ENCODE results near the gene KRTAP20-2. TPM values are rescaled to one million over a fixed set of nuclear protein-coding genes. Genes with fewer than 3 reads are reported as not detected.

The KRTAP20-2 gene
- total and polyA plus RNA-seq, 12 donors: not detected

DNA sequence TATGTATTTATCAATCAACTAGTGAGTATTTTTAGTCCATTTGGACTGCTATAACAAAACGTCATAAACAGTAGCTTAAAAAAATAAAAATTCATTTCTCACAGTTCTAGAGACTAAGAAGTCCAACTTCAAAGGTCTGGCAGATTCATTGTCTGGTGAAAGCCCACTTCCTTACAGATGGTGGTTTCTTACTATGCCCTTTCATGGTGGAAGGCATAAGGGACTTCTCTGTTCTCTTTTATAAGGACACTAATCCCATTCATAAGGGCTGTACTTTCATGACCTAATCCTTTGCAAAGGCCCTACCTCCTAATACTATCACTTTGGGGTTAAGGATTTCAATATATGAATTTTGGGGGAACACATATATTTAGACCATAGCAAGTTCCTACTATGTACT, 45.6 kb downstream of the KRTAP20-2 start:
- DNase-seq: no peak
- Histone ChIP-seq H3K27ac (no peak overlapping the region), H3K36me3 (replicated peaks in 1 of 2) (no peaks in the 10 kb centered on the region), H3K4me3 (no peak overlapping the region), H3K27me3 (no peaks in the 10 kb centered on the region), H3K4me1 (replicated peaks in 1 of 2) (no peaks in the 10 kb centered on the region), H3K9me3 (replicated peaks in 1 of 3) (no peaks in the 10 kb centered on the region)
- WGBS, 4 donors: 30 to 59% (median 37%) methylated on average over 1 of the region's 1 CpG
- TF ChIP-seq, protein P1, sequence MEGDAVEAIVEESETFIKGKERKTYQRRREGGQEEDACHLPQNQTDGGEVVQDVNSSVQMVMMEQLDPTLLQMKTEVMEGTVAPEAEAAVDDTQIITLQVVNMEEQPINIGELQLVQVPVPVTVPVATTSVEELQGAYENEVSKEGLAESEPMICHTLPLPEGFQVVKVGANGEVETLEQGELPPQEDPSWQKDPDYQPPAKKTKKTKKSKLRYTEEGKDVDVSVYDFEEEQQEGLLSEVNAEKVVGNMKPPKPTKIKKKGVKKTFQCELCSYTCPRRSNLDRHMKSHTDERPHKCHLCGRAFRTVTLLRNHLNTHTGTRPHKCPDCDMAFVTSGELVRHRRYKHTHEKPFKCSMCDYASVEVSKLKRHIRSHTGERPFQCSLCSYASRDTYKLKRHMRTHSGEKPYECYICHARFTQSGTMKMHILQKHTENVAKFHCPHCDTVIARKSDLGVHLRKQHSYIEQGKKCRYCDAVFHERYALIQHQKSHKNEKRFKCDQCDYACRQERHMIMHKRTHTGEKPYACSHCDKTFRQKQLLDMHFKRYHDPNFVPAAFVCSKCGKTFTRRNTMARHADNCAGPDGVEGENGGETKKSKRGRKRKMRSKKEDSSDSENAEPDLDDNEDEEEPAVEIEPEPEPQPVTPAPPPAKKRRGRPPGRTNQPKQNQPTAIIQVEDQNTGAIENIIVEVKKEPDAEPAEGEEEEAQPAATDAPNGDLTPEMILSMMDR (IDR thresholded peaks at IDR 0.05): no peak
- no peak for TF ChIP-seq POLR2A (IDR thresholded peaks at IDR 0.05)
- intact Hi-C loops (cut with DNase I): no loop called here

GRCh38 chr21:30684506-30684905, 49.5 kb downstream of the KRTAP20-2 start:
- intact Hi-C loops (cut with DNase I): no loop called here
- 64 to 72% (median 69%) methylated on average over 6 of the region's 6 CpGs for WGBS, 4 donors
- H3K4me3 ChIP-seq: no peak overlapping the region
- no peak overlapping the region for H3K27ac ChIP-seq
- TF ChIP-seq POLR2A (IDR thresholded peaks at IDR 0.05): no peak
- TF ChIP-seq, protein P1 (IDR thresholded peaks at IDR 0.05): no peak
- H3K36me3 ChIP-seq (replicated peaks in 1 of 2): no peaks in the 10 kb centered on the region
- no peaks in the 10 kb centered on the region for H3K27me3 ChIP-seq
- DNase-seq: no peak
- no peaks in the 10 kb centered on the region for H3K9me3 ChIP-seq (replicated peaks in 1 of 3)
- no peaks in the 10 kb centered on the region for H3K4me1 ChIP-seq (replicated peaks in 1 of 2)

Small RNA genes lying within 50 kb of the gene (small RNA-seq; reads per million reads assigned to genes)
- gene KRTAP20-1 (0 reads per million in 2 donors), gene KRTAP20-3 (0 reads per million in 2 donors), gene KRTAP20-4 (0 reads per million in 2 donors), gene KRTAP22-1 (0 reads per million in 2 donors), gene KRTAP22-2 (0 reads per million in 2 donors)

Other genes with a start within 250 kb of the KRTAP20-2 start
- not detected for gene KRTAP13-1, start 239.2 kb upstream of the KRTAP20-2 start, total RNA-seq
- gene KRTAP13-1, start 239.2 kb upstream of the KRTAP20-2 start, polyA plus RNA-seq: not detected
- gene KRTAP13-3, start 209.3 kb upstream of the KRTAP20-2 start, total RNA-seq: not detected
- gene KRTAP13-3, start 209.3 kb upstream of the KRTAP20-2 start, polyA plus RNA-seq: not detected
- not detected for gene KRTAP13-4, start 205.0 kb upstream of the KRTAP20-2 start, total RNA-seq
- gene KRTAP13-4, start 205.0 kb upstream of the KRTAP20-2 start, polyA plus RNA-seq: not detected
- gene KRTAP15-1, start 194.9 kb upstream of the KRTAP20-2 start, total RNA-seq: not detected
- gene KRTAP15-1, start 194.9 kb upstream of the KRTAP20-2 start, polyA plus RNA-seq: not detected
- not detected for gene KRTAP19-1, start 154.8 kb upstream of the KRTAP20-2 start, total RNA-seq
- gene KRTAP19-1, start 154.8 kb upstream of the KRTAP20-2 start, polyA plus RNA-seq: not detected
- gene KRTAP19-2, start 147.8 kb upstream of the KRTAP20-2 start, total RNA-seq: not detected
- not detected for gene KRTAP19-2, start 147.8 kb upstream of the KRTAP20-2 start, polyA plus RNA-seq
- not detected for gene KRTAP19-3, start 143.2 kb upstream of the KRTAP20-2 start, total RNA-seq
- not detected for gene KRTAP19-3, start 143.2 kb upstream of the KRTAP20-2 start, polyA plus RNA-seq
- not detected for gene KRTAP19-4, start 138.0 kb upstream of the KRTAP20-2 start, total RNA-seq
- not detected for gene KRTAP19-4, start 138.0 kb upstream of the KRTAP20-2 start, polyA plus RNA-seq
- not detected for gene KRTAP19-5, start 133.1 kb upstream of the KRTAP20-2 start, total RNA-seq
- not detected for gene KRTAP19-5, start 133.1 kb upstream of the KRTAP20-2 start, polyA plus RNA-seq
- gene KRTAP19-6, start 93.3 kb upstream of the KRTAP20-2 start, total RNA-seq: not detected
- not detected for gene KRTAP19-6, start 93.3 kb upstream of the KRTAP20-2 start, polyA plus RNA-seq
- not detected for gene KRTAP19-7, start 73.9 kb upstream of the KRTAP20-2 start, total RNA-seq
- not detected for gene KRTAP19-7, start 73.9 kb upstream of the KRTAP20-2 start, polyA plus RNA-seq
- gene KRTAP22-2, start 44.8 kb upstream of the KRTAP20-2 start, total RNA-seq: not detected
- gene KRTAP22-2, start 44.8 kb upstream of the KRTAP20-2 start, polyA plus RNA-seq: not detected
- not detected for gene KRTAP6-3, start 42.8 kb upstream of the KRTAP20-2 start, total RNA-seq
- not detected for gene KRTAP6-3, start 42.8 kb upstream of the KRTAP20-2 start, polyA plus RNA-seq
- not detected for gene KRTAP6-2, start 36.3 kb upstream of the KRTAP20-2 start, total RNA-seq
- gene KRTAP6-2, start 36.3 kb upstream of the KRTAP20-2 start, polyA plus RNA-seq: not detected
- gene KRTAP22-1, start 34.1 kb upstream of the KRTAP20-2 start, total RNA-seq: not detected
- gene KRTAP22-1, start 34.1 kb upstream of the KRTAP20-2 start, polyA plus RNA-seq: not detected
- gene KRTAP6-1, start 21.3 kb upstream of the KRTAP20-2 start, total RNA-seq: not detected
- gene KRTAP6-1, start 21.3 kb upstream of the KRTAP20-2 start, polyA plus RNA-seq: not detected
- not detected for gene KRTAP20-1, start 18.8 kb upstream of the KRTAP20-2 start, total RNA-seq
- gene KRTAP20-1, start 18.8 kb upstream of the KRTAP20-2 start, polyA plus RNA-seq: not detected
- not detected for gene KRTAP20-4, start 14.6 kb upstream of the KRTAP20-2 start, total RNA-seq
- not detected for gene KRTAP20-4, start 14.6 kb upstream of the KRTAP20-2 start, polyA plus RNA-seq
- not detected for gene KRTAP20-3, start 7.7 kb downstream of the KRTAP20-2 start, total RNA-seq
- gene KRTAP20-3, start 7.7 kb downstream of the KRTAP20-2 start, polyA plus RNA-seq: not detected
- gene KRTAP21-3, start 83.6 kb downstream of the KRTAP20-2 start, total RNA-seq: not detected
- not detected for gene KRTAP21-3, start 83.6 kb downstream of the KRTAP20-2 start, polyA plus RNA-seq
- gene KRTAP21-2, start 112.1 kb downstream of the KRTAP20-2 start, total RNA-seq: not detected
- not detected for gene KRTAP21-2, start 112.1 kb downstream of the KRTAP20-2 start, polyA plus RNA-seq
- not detected for gene KRTAP21-1, start 120.2 kb downstream of the KRTAP20-2 start, total RNA-seq
- gene KRTAP21-1, start 120.2 kb downstream of the KRTAP20-2 start, polyA plus RNA-seq: not detected
- not detected for gene KRTAP8-1, start 178.1 kb downstream of the KRTAP20-2 start, total RNA-seq
- not detected for gene KRTAP8-1, start 178.1 kb downstream of the KRTAP20-2 start, polyA plus RNA-seq
- not detected for gene KRTAP7-1, start 194.6 kb downstream of the KRTAP20-2 start, total RNA-seq
- not detected for gene KRTAP7-1, start 194.6 kb downstream of the KRTAP20-2 start, polyA plus RNA-seq
- gene KRTAP11-1, start 246.4 kb downstream of the KRTAP20-2 start, total RNA-seq: not detected
- gene KRTAP11-1, start 246.4 kb downstream of the KRTAP20-2 start, polyA plus RNA-seq: not detected